Fibroblast of pulmonary artery (primary cell): ENCODE measurements around the gene DDAH1.

Source experiments
- DNase-seq: peaks from one replicate; pipeline ENCODE4 v3.0.0-alpha.2; 2010; ENCODE audit warnings: low read depth
- H3K4me3 ChIP-seq: replicated peaks from 2 replicates; pipeline ENCODE4 v1.5.1; 2011; ENCODE audit warnings: low read depth, mild to moderate bottlenecking, control low read depth, low read length, moderate library complexity
- TF ChIP-seq, protein P1 (sequence below): IDR thresholded peaks from 2 replicates; pipeline ENCODE4 v1.5.1; 2011; ENCODE audit warnings: mild to moderate bottlenecking, control low read depth, low read length, inconsistent platforms; ENCODE audit errors: missing control alignments

DDAH1 gene

DNA sequence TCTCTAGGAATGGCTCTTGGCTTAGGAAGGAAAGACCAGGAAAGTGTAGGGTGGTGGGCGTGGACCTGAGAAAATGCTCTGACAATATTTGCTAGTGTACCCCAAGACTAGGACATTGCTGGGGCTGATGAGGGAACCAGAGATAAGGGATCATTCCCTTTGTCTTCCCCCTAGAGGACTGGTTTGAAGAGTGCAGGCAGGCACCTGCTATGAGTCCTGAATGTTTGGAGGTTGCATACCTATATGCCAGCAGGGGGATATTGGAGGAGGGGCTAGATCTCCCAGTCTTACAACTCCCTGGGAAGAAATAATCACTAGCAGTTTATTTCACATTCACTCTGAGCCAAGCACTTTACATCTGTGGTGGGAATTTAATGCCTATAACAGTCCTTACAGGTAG lies 182.5 kb downstream of the DDAH1 start:
- TF ChIP-seq, protein P1, sequence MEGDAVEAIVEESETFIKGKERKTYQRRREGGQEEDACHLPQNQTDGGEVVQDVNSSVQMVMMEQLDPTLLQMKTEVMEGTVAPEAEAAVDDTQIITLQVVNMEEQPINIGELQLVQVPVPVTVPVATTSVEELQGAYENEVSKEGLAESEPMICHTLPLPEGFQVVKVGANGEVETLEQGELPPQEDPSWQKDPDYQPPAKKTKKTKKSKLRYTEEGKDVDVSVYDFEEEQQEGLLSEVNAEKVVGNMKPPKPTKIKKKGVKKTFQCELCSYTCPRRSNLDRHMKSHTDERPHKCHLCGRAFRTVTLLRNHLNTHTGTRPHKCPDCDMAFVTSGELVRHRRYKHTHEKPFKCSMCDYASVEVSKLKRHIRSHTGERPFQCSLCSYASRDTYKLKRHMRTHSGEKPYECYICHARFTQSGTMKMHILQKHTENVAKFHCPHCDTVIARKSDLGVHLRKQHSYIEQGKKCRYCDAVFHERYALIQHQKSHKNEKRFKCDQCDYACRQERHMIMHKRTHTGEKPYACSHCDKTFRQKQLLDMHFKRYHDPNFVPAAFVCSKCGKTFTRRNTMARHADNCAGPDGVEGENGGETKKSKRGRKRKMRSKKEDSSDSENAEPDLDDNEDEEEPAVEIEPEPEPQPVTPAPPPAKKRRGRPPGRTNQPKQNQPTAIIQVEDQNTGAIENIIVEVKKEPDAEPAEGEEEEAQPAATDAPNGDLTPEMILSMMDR: peak; percentile 10

DNA sequence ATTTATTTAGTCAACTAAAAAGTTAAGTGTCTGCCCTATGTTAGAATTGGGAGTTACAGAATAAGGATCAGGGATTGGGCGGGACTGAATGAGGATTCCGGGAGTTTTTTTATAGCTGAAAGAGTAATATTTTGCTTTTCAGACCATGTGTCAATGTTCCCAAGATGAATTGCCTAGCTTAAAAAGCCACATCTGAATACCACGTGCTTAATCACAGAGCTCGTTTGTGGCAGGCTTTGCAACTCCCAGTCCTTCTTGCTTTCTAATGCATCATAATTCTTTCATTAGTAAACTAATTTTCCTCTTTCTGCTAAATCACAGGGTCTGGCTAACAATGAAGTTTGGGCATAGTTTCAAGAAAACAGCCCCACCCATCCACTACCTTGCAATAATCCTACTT lies 184.3 kb downstream of the DDAH1 start:
- TF ChIP-seq, protein P1: no peak
- no peak for DNase-seq
- H3K4me3 ChIP-seq: no peak overlapping the region

More for the DNA sequence above, 182.5 kb downstream of the DDAH1 start:
- H3K4me3 ChIP-seq: no peak overlapping the region
- DNase-seq: no peak

DNA sequence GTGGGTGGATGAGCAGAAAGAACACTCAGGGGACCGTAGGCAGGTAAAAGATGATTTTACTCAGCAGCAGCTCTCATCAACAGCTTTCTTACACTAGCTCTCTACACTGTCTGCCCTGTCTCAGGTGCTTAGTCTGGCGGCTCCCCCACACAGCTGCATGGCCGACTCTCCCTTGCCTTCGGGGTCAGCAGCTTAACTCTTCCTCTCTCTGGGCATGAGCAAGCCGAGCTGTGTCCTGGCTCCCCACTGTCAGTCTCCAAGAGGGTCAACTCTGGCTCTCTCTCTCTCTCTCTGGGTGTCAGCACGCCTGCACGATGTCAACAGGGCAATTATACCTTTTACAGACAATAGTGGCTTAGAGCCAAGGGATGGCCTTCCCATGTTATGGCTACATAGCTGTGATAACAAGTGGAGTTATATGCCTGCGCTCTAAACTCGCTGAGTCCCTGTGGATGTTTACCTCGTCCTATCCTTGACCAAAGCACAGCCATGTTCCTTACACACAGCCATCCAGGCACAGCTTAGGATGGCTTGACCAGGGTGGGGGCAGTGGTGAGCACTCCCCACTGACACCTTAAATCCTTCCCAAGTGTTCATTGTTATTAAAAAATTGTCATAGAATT lies 185.4 kb downstream of the DDAH1 start:
- peak overlapping the region; percentile 40 for H3K4me3 ChIP-seq
- DNase-seq: no peak
- TF ChIP-seq, protein P1: no peak

DNA sequence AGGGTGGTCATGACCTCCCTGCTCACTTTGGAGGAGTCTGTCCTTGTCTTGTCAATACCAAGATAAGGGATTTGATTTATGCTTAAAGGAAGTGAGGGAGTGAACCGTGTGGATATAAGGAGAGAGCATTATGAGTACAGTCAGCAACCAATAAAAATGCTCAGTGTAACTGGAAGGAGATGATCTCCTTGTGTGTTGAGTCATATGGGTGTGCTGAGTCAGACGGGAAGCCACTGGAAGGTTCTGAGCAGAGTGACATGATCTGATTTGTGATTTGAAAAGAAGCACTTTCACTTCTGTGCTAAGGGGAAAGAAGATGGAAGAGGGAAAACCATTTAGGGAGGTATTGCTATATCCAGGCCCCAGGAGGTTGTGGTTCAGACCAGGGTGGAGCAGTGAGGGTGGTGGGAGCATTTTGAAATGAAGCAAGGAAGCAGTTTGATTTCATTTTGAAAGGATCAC lies 186.1 kb downstream of the DDAH1 start:
- peak; percentile 92 for DNase-seq
- H3K4me3 ChIP-seq: peak overlapping the region; percentile 40
- TF ChIP-seq, protein P1: no peak

DNA sequence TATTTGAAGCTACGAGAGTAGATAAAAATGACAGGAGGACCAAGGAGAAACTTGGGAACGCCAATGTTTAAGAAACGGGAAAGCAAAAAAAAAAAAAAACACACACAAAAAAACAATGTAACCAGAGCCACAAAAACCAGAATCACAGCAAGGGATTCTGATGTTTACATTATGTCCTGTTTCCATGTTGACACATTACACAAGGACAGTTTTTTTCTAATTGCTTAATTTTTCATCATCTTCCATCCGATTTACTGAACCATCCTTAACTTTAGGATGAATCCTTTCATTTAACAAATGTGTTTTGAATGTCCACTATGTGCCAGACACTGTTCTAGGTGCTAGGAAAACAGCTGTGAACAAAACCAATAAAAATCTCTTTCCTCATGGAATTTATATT lies 187.2 kb downstream of the DDAH1 start:
- no peak for DNase-seq
- no peak overlapping the region for H3K4me3 ChIP-seq
- TF ChIP-seq, protein P1: no peak

DNA sequence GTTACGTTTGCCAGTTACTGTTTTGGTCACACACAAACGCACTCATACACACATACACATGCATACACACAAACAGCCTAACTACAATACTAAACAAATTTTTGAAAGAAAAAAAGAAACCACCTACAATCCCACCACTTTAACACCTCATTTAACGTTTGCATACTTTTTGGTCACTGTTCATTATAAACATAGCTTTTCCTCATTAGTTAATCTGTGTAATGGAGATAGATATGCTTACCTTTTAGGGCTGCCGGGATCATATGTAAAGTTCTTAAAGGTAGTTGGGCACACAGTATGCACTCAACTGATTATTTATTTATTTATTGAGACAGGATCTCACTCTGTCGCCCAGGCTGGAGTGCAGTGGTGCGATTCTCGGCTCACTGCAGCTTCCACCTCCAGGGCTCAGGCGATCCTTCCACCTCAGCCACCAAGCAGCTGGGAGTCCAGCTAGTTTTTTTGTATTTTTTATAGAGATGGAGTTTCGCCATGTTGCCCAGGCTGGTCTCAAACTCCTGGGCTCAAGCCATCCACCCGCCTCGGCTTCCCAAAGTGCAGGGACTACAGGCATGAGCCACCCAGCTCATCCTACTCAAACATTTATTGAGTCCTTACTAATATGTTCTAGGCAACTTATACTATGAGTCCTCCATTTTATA lies 187.8 kb downstream of the DDAH1 start:
- DNase-seq: no peak
- TF ChIP-seq, protein P1: no peak
- H3K4me3 ChIP-seq: peak overlapping the region; percentile 86
